Body of pancreas (tissue), 4 donors: Measurements from ENCODE around the gene RPS25. TPM values are rescaled to one million over a fixed set of nuclear protein-coding genes. Genes with fewer than 3 reads are reported as not detected.

Experiments used
- ATAC-seq: fragments of 150-250 bp; one replicate; pipeline ENCODE4 v1.9.1; 2016
- DNase-seq, 4 donors: peaks; one replicate each; pipeline ENCODE4 v3.0.0-alpha.2; 2019
- H3K27ac ChIP-seq, 4 donors: fragments of 200-600 bp; sonication (generic); 1 replicate in 3 of 4; 2 replicates in 1 of 4; pipeline versions ENCODE4 v1.5.1 to v1.6.1; 2016 to 2019; ENCODE audit warnings: mild to moderate bottlenecking in 1 of 4, mixed read lengths in 1 of 4, moderate library complexity in 1 of 4
- H3K27me3 ChIP-seq, 2 donors: fragments of 200-600 bp; sonication (generic); one replicate each; pipeline ENCODE4 v1.6.0; 2016; ENCODE audit warnings: mild to moderate bottlenecking in 1 of 2
- H3K36me3 ChIP-seq, 2 donors: fragments of 200-600 bp; sonication (generic); replicated peaks in 1 of 2; 2 replicates each; pipeline ENCODE4 v1.5.1; 2016; ENCODE audit warnings: low read depth in 2 of 2; ENCODE audit not compliant: insufficient read depth in 1 of 2
- H3K4me1 ChIP-seq: fragments of 200-600 bp; sonication (generic); one replicate; pipeline ENCODE4 v1.6.0; 2016
- H3K4me3 ChIP-seq, 2 donors: fragments of 200-600 bp; sonication (generic); 1 replicate in 1 of 2; 2 replicates in 1 of 2; pipeline ENCODE4 v1.5.1; 2016 to 2019
- H3K9me3 ChIP-seq, 3 donors: fragments of 200-600 bp; sonication (generic); 1 replicate in 2 of 3; 2 replicates in 1 of 3; pipeline ENCODE4 v1.5.1; 2016
- CTCF ChIP-seq, 7 experiments: fragments of 450-650 bp in 4 of 7; fragments of 200-600 bp in 3 of 7; sonication (generic) in 3 of 7; IDR thresholded peaks; one replicate each; pipeline ENCODE4 v1.5.1; 2016 to 2019; ENCODE audit warnings: antibody characterized with exemption in 7 of 7
- POLR2A ChIP-seq, 3 donors: fragments of 450-650 bp; IDR thresholded peaks; one replicate each; pipeline ENCODE4 v1.6.1; 2016; ENCODE audit warnings: antibody characterized with exemption in 3 of 3, mild to moderate bottlenecking in 2 of 3
- WGBS, 2 donors: methylation state at CpG; one replicate each; pipeline ENCODE4 v1.1.5; 2017; 5-methylcytosine and 5-hydroxymethylcytosine counted together
- intact Hi-C: fragments of 100-400 bp; cut with DNase I; formaldehyde crosslinking; loops from one replicate; pipeline ENCODE4 v1.15.1; 2023
- total RNA-seq, 2 donors: library from RNA; depleted of rRNA; stranded (reverse); fragments of >200 nt; gene quantifications; one replicate each; pipeline ENCODE4 v1.1.0, GENCODE V29; 2016

The RPS25 gene
- total RNA-seq, 2 donors from 2014 or later = 824 to 1,261 TPM

- TF ChIP-seq CTCF (IDR thresholded peaks at IDR 0.05) (no peak), POLR2A (IDR thresholded peaks at IDR 0.05) (no peak)
- no peak for ATAC-seq
- no peaks in the 10 kb centered on the region for H3K27me3 ChIP-seq
- intact Hi-C loops = no loop called here
- no peaks in the 10 kb centered on the region for H3K9me3 ChIP-seq
- H3K36me3 ChIP-seq = peaks cover 7 to 25% of the 10 kb centered on the region in 2 donors
- peaks cover 41% of the 10 kb centered on the region for H3K4me1 ChIP-seq
- WGBS, 2 donors = 17 to 29% methylated on average over 6 of the region's 6 CpGs
- no peak for DNase-seq
- H3K27ac ChIP-seq = peak overlapping the region; percentile 75 to 97 (median 92)
- peak overlapping the region; percentile 39 to 82 for H3K4me3 ChIP-seq
Measured at GRCh38 chr11:119055901-119056300, 37.8 kb upstream of the RPS25 start.

- intact Hi-C loops = no loop called here
- Histone ChIP-seq H3K4me3 (no peak overlapping the region), H3K36me3 (peaks cover 7 to 34% of the 10 kb centered on the region in 2 donors), H3K27me3 (no peaks in the 10 kb centered on the region), H3K9me3 (no peaks in the 10 kb centered on the region), H3K27ac (no peak overlapping the region), H3K4me1 (peaks cover 36% of the 10 kb centered on the region)
- ATAC-seq = no peak
- no peak for DNase-seq
- 65 to 77% methylated on average over 5 to 10 of the region's 10 CpGs for WGBS, 2 donors
- TF ChIP-seq CTCF (IDR thresholded peaks at IDR 0.05) = no peak
- TF ChIP-seq POLR2A (IDR thresholded peaks at IDR 0.05) = no peak
Measured at GRCh38 chr11:119054418-119054817, 36.3 kb upstream of the RPS25 start.

- intact Hi-C loops = no loop called here
- Histone ChIP-seq H3K9me3 (no peaks in the 10 kb centered on the region), H3K36me3 (peaks cover 15 to 54% of the 10 kb centered on the region in 2 donors), H3K27me3 (no peaks in the 10 kb centered on the region), H3K4me1 (peaks cover 27% of the 10 kb centered on the region), H3K4me3 (no peak overlapping the region), H3K27ac (no peak overlapping the region)
- WGBS, 2 donors = 81 to 88% methylated on average over 17 to 23 of the region's 23 CpGs
- no peak for DNase-seq
- TF ChIP-seq POLR2A (IDR thresholded peaks at IDR 0.05) (no peak), CTCF (IDR thresholded peaks at IDR 0.05) (no peak)
- no peak for ATAC-seq
Measured at GRCh38 chr11:119052163-119052814, 34.1 kb upstream of the RPS25 start.

- intact Hi-C loops = no loop called here
- Histone ChIP-seq H3K9me3 (no peaks in the 10 kb centered on the region), H3K36me3 (peaks cover 15 to 58% of the 10 kb centered on the region in 2 donors), H3K4me3 (no peak overlapping the region), H3K27ac (no peak overlapping the region), H3K27me3 (no peaks in the 10 kb centered on the region), H3K4me1 (peaks cover 27% of the 10 kb centered on the region)
- no peak for ATAC-seq
- TF ChIP-seq CTCF (IDR thresholded peaks at IDR 0.05) = no peak
- TF ChIP-seq POLR2A (IDR thresholded peaks at IDR 0.05) = no peak
- WGBS, 2 donors = 79% methylated on average over 17 of the region's 17 CpGs
- DNase-seq = no peak
Measured at GRCh38 chr11:119051440-119052162, 33.5 kb upstream of the RPS25 start.
